ENCODE results near the gene CCL4L2. TPM values are rescaled to one million over a fixed set of nuclear protein-coding genes. Genes with fewer than 3 reads are reported as not detected.
"Not testable (repeated sequence)": the region's sequence is repeated elsewhere in the genome, so short reads cannot be mapped to it uniquely, and the experiment has no call there.

The CCL4L2 gene
- total RNA-seq, 1 donor, result not detected

- H3K4me3 ChIP-seq (ENCODE audit: low read depth, low read length), result no peak overlapping the region
- no peak for TF ChIP-seq CTCF (IDR thresholded peaks at IDR 0.05; ENCODE audit: insufficient read depth, low read length)
- DNase-seq (ENCODE audit: low read depth), result no peak
Measured at GRCh38 chr17:36197387-36197703, 13.5 kb upstream of the CCL4L2 start.

GRCh38 chr17:36198831-36199465 lies 11.9 kb upstream of the CCL4L2 start:
- no peak overlapping the region for H3K4me3 ChIP-seq (ENCODE audit: low read depth, low read length)
- TF ChIP-seq CTCF (IDR thresholded peaks at IDR 0.05; ENCODE audit: insufficient read depth, low read length), result no peak
- no peak for DNase-seq (ENCODE audit: low read depth)

- not testable (repeated sequence) for H3K4me3 ChIP-seq (ENCODE audit: low read depth, low read length); DNase-seq (ENCODE audit: low read depth)
Measured at GRCh38 chr17:36201102-36201501, 9.8 kb upstream of the CCL4L2 start.

DNA sequence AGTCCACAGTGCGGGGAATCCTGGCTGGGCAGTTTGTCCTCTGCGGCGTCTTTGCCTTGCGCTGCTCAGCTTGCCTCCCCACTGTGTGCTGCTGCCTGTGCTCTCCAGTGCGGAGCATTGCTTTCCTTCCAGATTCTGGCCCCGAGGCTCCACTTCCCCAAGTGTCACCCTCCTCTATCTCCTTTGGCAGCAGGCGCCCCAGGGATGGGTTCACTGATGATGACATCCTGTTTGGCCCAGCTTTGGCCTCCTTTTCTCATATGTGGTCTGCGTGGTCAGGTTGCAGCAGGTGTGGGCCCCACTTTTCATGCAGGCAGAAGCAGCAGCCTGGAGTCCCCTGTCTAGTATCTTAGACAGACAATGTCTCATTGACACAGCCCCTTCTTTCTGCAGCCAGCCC lies 9.4 kb upstream of the CCL4L2 start:
- not testable (repeated sequence) for H3K4me3 ChIP-seq (ENCODE audit: low read depth, low read length); DNase-seq (ENCODE audit: low read depth)

- H3K4me3 ChIP-seq (ENCODE audit: low read depth, low read length), result no peak overlapping the region
Measured at GRCh38 chr17:36203335-36203734, 7.5 kb upstream of the CCL4L2 start.

DNA sequence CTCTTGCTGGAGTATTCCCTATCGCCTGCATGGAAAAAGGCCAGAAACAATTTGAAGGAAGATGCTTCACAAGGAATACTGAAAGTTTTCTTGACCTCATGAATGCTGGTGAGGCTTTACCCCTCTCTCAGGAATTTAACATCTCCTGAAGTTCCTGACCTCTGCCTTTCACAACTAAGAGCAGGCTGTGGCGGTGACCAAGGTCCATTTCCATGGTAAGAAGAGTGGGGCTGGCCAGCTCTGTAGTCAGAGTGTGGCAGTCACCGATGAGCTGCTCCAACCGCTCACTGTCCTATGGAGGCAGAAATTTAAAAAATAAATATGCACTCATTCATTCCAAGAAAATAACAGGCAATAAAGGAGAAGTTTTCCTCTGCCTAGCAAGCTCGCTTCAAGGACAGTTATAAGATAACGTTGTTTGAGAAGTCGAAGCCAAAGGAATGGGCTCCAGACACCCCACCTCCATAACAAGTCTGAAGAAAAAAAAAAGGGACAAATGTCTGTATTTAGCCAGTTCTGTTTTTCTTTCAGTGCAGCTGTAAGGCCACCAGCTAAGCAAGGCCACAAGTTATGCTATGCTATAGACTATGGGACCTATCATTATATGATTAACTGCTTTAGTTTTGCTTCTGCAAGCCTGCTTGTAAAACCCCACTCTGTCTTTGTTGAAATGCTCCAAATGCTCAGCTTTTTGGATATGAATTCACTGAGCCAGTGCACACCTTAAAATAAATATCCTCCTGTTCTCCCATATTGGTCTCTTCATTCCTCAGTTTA lies 6.0 kb upstream of the CCL4L2 start:
- TF ChIP-seq CTCF (IDR thresholded peaks at IDR 0.05; ENCODE audit: insufficient read depth, low read length), result no peak
- no peak overlapping the region for H3K4me3 ChIP-seq (ENCODE audit: low read depth, low read length)

More at GRCh38 chr17:36203335-36203734, 7.5 kb upstream of the CCL4L2 start:
- DNase-seq (ENCODE audit: low read depth), result no peak
- no peak for TF ChIP-seq CTCF (IDR thresholded peaks at IDR 0.05; ENCODE audit: insufficient read depth, low read length)

DNA sequence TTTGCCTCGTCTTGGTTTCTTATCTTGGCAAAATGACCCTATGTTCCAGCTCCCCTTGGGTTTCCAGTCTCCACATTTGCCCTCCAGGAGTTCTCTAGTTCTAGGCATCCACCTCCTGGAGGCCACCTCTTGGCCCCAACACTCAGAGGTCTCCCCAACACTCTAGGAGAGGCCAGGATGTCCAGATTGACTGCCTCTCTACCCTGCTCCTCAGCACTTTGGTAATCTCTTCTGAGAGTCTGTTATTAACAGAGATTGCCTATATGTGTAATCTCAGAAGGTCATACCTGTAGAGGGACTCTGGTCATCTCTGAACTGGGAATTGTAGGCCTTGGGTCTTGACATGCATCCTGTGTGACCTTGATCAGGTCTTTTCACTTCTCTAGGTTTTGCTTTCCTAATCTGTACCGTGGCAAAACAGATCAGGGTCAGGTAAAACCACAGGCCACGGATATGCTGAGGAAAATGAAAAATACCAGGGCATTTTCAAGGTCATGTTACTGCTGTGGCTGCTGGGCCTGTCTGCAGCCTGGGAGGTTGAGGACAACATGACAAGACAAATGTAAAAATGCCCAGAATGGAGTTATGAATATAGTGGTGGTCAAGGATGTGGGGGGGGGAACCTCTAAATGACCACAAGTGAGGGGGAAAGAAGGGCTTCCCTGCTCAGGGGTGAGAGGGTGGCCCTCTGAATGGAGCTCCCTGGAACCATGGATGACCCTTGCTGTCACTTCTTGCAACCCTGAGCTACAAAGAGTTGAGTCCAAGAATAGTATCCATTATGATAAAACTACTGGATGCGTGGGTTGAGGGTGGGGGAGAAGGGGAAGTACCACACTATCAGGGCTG lies 5.0 kb upstream of the CCL4L2 start:
- DNase-seq (ENCODE audit: low read depth), result no peak
- no peak overlapping the region for H3K4me3 ChIP-seq (ENCODE audit: low read depth, low read length)
- TF ChIP-seq CTCF (IDR thresholded peaks at IDR 0.05; ENCODE audit: insufficient read depth, low read length), result no peak

More for the DNA sequence above, 6.0 kb upstream of the CCL4L2 start:
- no peak for DNase-seq (ENCODE audit: low read depth)

GRCh38 chr17:36206486-36206821 lies 4.4 kb upstream of the CCL4L2 start:
- H3K4me3 ChIP-seq (ENCODE audit: low read depth, low read length); DNase-seq (ENCODE audit: low read depth): not testable (repeated sequence)

- not testable (repeated sequence) for H3K4me3 ChIP-seq (ENCODE audit: low read depth, low read length); DNase-seq (ENCODE audit: low read depth)
Measured at GRCh38 chr17:36207383-36207782, 3.5 kb upstream of the CCL4L2 start.
